Measurements from ENCODE around the gene ZNF346.

DNA sequence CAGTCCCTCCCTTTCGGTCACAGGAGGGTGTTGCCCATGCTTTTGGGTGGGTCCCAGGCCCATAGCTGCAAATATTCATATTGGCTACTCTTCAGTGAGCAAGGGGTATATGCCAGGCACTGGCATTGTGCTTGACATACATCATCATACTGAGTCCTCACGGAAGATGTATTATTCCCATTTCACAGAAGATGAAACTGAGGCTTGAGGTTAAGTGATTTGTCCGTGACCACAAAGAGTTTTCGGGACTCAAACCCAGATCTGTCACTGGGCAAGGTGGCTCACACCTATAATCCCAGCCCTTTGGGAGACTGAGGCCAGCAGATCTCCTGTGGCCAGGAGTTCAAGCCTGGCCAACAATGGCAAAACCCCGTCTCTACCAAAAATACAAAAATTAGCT lies 57.8 kb downstream of the ZNF346 start:
- TF ChIP-seq, protein P1, sequence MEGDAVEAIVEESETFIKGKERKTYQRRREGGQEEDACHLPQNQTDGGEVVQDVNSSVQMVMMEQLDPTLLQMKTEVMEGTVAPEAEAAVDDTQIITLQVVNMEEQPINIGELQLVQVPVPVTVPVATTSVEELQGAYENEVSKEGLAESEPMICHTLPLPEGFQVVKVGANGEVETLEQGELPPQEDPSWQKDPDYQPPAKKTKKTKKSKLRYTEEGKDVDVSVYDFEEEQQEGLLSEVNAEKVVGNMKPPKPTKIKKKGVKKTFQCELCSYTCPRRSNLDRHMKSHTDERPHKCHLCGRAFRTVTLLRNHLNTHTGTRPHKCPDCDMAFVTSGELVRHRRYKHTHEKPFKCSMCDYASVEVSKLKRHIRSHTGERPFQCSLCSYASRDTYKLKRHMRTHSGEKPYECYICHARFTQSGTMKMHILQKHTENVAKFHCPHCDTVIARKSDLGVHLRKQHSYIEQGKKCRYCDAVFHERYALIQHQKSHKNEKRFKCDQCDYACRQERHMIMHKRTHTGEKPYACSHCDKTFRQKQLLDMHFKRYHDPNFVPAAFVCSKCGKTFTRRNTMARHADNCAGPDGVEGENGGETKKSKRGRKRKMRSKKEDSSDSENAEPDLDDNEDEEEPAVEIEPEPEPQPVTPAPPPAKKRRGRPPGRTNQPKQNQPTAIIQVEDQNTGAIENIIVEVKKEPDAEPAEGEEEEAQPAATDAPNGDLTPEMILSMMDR (conservative IDR thresholded peaks at IDR 0.05; ENCODE audit: low read length) = no peak
- TF ChIP-seq EZH2phosphoT487 (IDR thresholded peaks at IDR 0.05; ENCODE audit: borderline replicate concordance, low read depth, low read length) = no peak
